GF-D8 (cell line): ENCODE data around the gene PRSS56.

Source experiments
- DNase-seq: peaks from one replicate; lab custom pipeline; 2025; lab: John Stamatoyannopoulos, UW

The PRSS56 gene

GRCh38 chr2:232502511-232502910 lies 17.7 kb upstream of the PRSS56 start:
- no peak for DNase-seq

GRCh38 chr2:232502911-232503808 lies 17.0 kb upstream of the PRSS56 start:
- DNase-seq = no peak

GRCh38 chr2:232503809-232504323 lies 16.3 kb upstream of the PRSS56 start:
- no peak for DNase-seq

- DNase-seq = no peak
These were observed 15.8 kb upstream of the PRSS56 start for GRCh38 chr2:232504438-232504837.

GRCh38 chr2:232505856-232506255 lies 14.3 kb upstream of the PRSS56 start:
- DNase-seq = no peak

- DNase-seq = no peak
These were observed 13.5 kb upstream of the PRSS56 start for GRCh38 chr2:232506709-232507108.

GRCh38 chr2:232508251-232508650 lies 11.9 kb upstream of the PRSS56 start:
- no peak for DNase-seq

- no peak for DNase-seq
These were observed 8.8 kb upstream of the PRSS56 start for GRCh38 chr2:232511336-232511890.

- DNase-seq = no peak
These were observed 7.6 kb upstream of the PRSS56 start for GRCh38 chr2:232512602-232513001.

- DNase-seq = no peak
These were observed 6.8 kb upstream of the PRSS56 start for GRCh38 chr2:232513353-232513752.

GRCh38 chr2:232515639-232516038 lies 4.5 kb upstream of the PRSS56 start:
- no peak for DNase-seq

- no peak for DNase-seq
These were observed 3.6 kb upstream of the PRSS56 start for GRCh38 chr2:232516551-232516950.

- DNase-seq = no peak
These were observed 1.3 kb upstream of the PRSS56 start for GRCh38 chr2:232518844-232519243.

- DNase-seq = no peak
These were observed 301 bp downstream of the PRSS56 start for GRCh38 chr2:232520489-232520888.

GRCh38 chr2:232521098-232521497 lies 910 bp downstream of the PRSS56 start:
- no peak for DNase-seq

- no peak for DNase-seq
These were observed 1.9 kb downstream of the PRSS56 start for GRCh38 chr2:232521959-232522622.

GRCh38 chr2:232522623-232523401 lies 2.6 kb downstream of the PRSS56 start:
- no peak for DNase-seq

- no peak for DNase-seq
These were observed 3.2 kb downstream of the PRSS56 start for GRCh38 chr2:232523402-232523681.

GRCh38 chr2:232523682-232524597 lies 3.8 kb downstream of the PRSS56 start:
- no peak for DNase-seq

GRCh38 chr2:232524771-232525170 lies 4.6 kb downstream of the PRSS56 start:
- DNase-seq = no peak

GRCh38 chr2:232525199-232525598 lies 5.0 kb downstream of the PRSS56 start:
- DNase-seq = no peak
